SK-N-SH (cell line): ENCODE data around the gene CUBN.

Experiments
- MXI1 ChIP-seq: IDR thresholded peaks from 2 replicates; pipeline ENCODE4 v1.6.1; 2012; ENCODE audit warnings: mild to moderate bottlenecking, low read depth, low read length, improper control_type of control experiment
- NRF1 ChIP-seq: IDR thresholded peaks from 2 replicates; pipeline ENCODE4 v1.6.1; 2012; ENCODE audit warnings: low read depth, mild to moderate bottlenecking, low read length
- RFX5 ChIP-seq: IDR thresholded peaks from 2 replicates; pipeline ENCODE4 v1.6.1; 2012; ENCODE audit warnings: mild to moderate bottlenecking, improper control_type of control experiment, low read length
- TAF1 ChIP-seq: IDR thresholded peaks from 2 replicates; pipeline ENCODE4 v1.6.1; 2012; ENCODE audit warnings: low read depth, mild to moderate bottlenecking, low read length, moderate library complexity, borderline replicate concordance
- TF ChIP-seq, protein P1 (sequence below): fragments of 200-600 bp; sonication (generic); IDR thresholded peaks from 2 replicates; pipeline ENCODE4 v1.6.1; 2017; ENCODE audit warnings: antibody characterized with exemption, mild to moderate bottlenecking, moderate library complexity

DNA sequence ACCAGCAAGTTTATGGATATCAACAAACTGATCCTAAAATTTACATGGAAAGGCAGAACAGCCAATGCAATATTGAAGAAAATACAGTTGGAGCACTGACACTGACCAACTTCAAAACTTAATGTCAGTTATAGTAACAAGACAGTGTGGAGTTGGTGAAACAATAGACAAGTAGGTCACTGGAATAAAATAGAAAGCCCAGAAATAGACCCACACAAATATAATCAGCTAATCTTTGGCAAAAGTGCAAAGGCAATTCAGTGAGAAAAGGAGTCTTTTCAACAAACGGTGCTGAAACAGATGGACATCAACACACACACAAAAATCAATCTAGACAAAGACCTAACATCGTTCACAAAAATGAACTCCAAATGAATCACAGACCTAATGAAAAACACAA, 326.1 kb downstream of the CUBN start:
- TF ChIP-seq TAF1 (no peak), NRF1 (no peak), RFX5 (no peak), MXI1 (no peak)
- TF ChIP-seq, protein P1, sequence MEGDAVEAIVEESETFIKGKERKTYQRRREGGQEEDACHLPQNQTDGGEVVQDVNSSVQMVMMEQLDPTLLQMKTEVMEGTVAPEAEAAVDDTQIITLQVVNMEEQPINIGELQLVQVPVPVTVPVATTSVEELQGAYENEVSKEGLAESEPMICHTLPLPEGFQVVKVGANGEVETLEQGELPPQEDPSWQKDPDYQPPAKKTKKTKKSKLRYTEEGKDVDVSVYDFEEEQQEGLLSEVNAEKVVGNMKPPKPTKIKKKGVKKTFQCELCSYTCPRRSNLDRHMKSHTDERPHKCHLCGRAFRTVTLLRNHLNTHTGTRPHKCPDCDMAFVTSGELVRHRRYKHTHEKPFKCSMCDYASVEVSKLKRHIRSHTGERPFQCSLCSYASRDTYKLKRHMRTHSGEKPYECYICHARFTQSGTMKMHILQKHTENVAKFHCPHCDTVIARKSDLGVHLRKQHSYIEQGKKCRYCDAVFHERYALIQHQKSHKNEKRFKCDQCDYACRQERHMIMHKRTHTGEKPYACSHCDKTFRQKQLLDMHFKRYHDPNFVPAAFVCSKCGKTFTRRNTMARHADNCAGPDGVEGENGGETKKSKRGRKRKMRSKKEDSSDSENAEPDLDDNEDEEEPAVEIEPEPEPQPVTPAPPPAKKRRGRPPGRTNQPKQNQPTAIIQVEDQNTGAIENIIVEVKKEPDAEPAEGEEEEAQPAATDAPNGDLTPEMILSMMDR = no peak
